ENCODE results near the gene NRIP3. TPM values are rescaled to one million over a fixed set of nuclear protein-coding genes. Genes with fewer than 3 reads are reported as not detected.

NRIP3 gene
- total RNA-seq, 2 donors from 2014 or later: 0.95 to 1.2 TPM

DNA sequence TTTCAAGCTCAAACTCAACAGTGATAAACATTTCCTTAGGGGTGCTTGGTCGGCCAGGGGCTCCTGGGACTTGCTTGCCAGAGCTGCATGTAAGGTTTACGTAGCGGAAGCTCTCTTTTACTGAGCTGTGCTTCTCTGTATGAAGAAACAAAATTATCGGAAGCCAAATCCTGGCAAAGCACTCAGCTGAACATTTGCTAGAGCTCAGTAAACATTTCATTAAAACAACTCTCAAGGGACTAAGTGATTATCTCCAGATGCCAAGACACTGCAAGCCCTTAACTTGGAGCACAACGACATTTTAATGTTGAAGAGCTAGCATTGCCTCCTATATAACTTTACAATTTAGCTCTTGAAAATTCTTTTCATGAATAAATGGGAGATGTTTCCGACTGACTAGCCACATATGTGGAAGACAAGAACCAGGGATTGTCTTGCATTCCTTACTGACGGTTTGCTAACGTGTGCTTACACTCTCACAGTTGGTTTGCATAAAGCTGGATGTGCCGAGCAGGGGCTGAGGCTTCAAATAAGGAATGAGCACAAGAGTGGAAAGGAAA is 44.2 kb upstream of the NRIP3 start:
- no peak overlapping the region for H3K27ac ChIP-seq (ENCODE audit: low read depth, low read length)
- DNase-seq: no peak
- TF ChIP-seq, protein P1, sequence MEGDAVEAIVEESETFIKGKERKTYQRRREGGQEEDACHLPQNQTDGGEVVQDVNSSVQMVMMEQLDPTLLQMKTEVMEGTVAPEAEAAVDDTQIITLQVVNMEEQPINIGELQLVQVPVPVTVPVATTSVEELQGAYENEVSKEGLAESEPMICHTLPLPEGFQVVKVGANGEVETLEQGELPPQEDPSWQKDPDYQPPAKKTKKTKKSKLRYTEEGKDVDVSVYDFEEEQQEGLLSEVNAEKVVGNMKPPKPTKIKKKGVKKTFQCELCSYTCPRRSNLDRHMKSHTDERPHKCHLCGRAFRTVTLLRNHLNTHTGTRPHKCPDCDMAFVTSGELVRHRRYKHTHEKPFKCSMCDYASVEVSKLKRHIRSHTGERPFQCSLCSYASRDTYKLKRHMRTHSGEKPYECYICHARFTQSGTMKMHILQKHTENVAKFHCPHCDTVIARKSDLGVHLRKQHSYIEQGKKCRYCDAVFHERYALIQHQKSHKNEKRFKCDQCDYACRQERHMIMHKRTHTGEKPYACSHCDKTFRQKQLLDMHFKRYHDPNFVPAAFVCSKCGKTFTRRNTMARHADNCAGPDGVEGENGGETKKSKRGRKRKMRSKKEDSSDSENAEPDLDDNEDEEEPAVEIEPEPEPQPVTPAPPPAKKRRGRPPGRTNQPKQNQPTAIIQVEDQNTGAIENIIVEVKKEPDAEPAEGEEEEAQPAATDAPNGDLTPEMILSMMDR (conservative IDR thresholded peaks at IDR 0.05): no peak

GRCh38 chr11:9046481-9046880 is 42.7 kb upstream of the NRIP3 start:
- Histone ChIP-seq H3K36me3 (ENCODE audit: control insufficient read depth, insufficient read depth, low read length) (no peaks in the 10 kb centered on the region), H3K27me3 (ENCODE audit: control insufficient read depth, insufficient read depth, low read length, poor library complexity, severe bottlenecking) (peaks cover 7% of the 10 kb centered on the region), H3K27ac (ENCODE audit: low read depth, low read length) (no peak overlapping the region), H3K9me3 (ENCODE audit: control insufficient read depth, low read length) (no peaks in the 10 kb centered on the region), H3K4me1 (ENCODE audit: control insufficient read depth, insufficient read depth, low read length) (no peaks in the 10 kb centered on the region), H3K9ac (ENCODE audit: extremely low read depth, low read length, poor library complexity, severe bottlenecking) (no peak overlapping the region), H3K4me3 (ENCODE audit: low read length) (no peak overlapping the region)
- 88 to 100% methylated on average over 4 of the region's 4 CpGs for WGBS, 2 experiments (ENCODE audit: insufficient coverage in 1 of 2, insufficient read length in 1 of 2)
- Mint-ChIP-seq H3K27ac (no peak overlapping the region), H3K4me3 (no peak overlapping the region), H3K27me3 (ENCODE audit: insufficient read depth) (no peaks in the 10 kb centered on the region), H3K4me1 (peaks cover 20% of the 10 kb centered on the region), H3K9me3 (no peaks in the 10 kb centered on the region), H3K36me3 (ENCODE audit: low read depth) (no peaks in the 10 kb centered on the region)
- TF ChIP-seq, protein P1 (conservative IDR thresholded peaks at IDR 0.05): no peak
- DNase-seq: no peak

More for the DNA sequence above, 44.2 kb upstream of the NRIP3 start:
- H3K9ac ChIP-seq (ENCODE audit: extremely low read depth, low read length, poor library complexity, severe bottlenecking): no peak overlapping the region
- no peaks in the 10 kb centered on the region for H3K9me3 Mint-ChIP-seq
- no peak overlapping the region for H3K4me3 Mint-ChIP-seq
- H3K4me1 ChIP-seq (ENCODE audit: control insufficient read depth, insufficient read depth, low read length): no peaks in the 10 kb centered on the region
- WGBS, 2 experiments (ENCODE audit: insufficient coverage in 1 of 2, insufficient read length in 1 of 2): 73 to 81% methylated on average over 5 to 9 of the region's 9 CpGs
- H3K27me3 ChIP-seq (ENCODE audit: control insufficient read depth, insufficient read depth, low read length, poor library complexity, severe bottlenecking): no peaks in the 10 kb centered on the region
- H3K36me3 Mint-ChIP-seq (ENCODE audit: low read depth): no peaks in the 10 kb centered on the region
- no peaks in the 10 kb centered on the region for H3K9me3 ChIP-seq (ENCODE audit: control insufficient read depth, low read length)
- no peaks in the 10 kb centered on the region for H3K27me3 Mint-ChIP-seq (ENCODE audit: insufficient read depth)
- no peak overlapping the region for H3K27ac Mint-ChIP-seq
- H3K4me1 Mint-ChIP-seq: peaks cover 20% of the 10 kb centered on the region
- no peak overlapping the region for H3K4me3 ChIP-seq (ENCODE audit: low read length)
- no peaks in the 10 kb centered on the region for H3K36me3 ChIP-seq (ENCODE audit: control insufficient read depth, insufficient read depth, low read length)

GRCh38 chr11:9042488-9042887 is 38.7 kb upstream of the NRIP3 start:
- no peak overlapping the region for H3K4me3 Mint-ChIP-seq
- H3K36me3 ChIP-seq (ENCODE audit: control insufficient read depth, insufficient read depth, low read length): no peaks in the 10 kb centered on the region
- peaks cover 12% of the 10 kb centered on the region for H3K4me1 Mint-ChIP-seq
- no peak overlapping the region for H3K27ac ChIP-seq (ENCODE audit: low read depth, low read length)
- no peaks in the 10 kb centered on the region for H3K9me3 ChIP-seq (ENCODE audit: control insufficient read depth, low read length)
- no peaks in the 10 kb centered on the region for H3K4me1 ChIP-seq (ENCODE audit: control insufficient read depth, insufficient read depth, low read length)
- no peak overlapping the region for H3K9ac ChIP-seq (ENCODE audit: extremely low read depth, low read length, poor library complexity, severe bottlenecking)
- H3K4me3 ChIP-seq (ENCODE audit: low read length): no peak overlapping the region
- H3K27me3 Mint-ChIP-seq (ENCODE audit: insufficient read depth): no peaks in the 10 kb centered on the region
- no peaks in the 10 kb centered on the region for H3K9me3 Mint-ChIP-seq
- peaks cover 7% of the 10 kb centered on the region for H3K27me3 ChIP-seq (ENCODE audit: control insufficient read depth, insufficient read depth, low read length, poor library complexity, severe bottlenecking)
- no peak overlapping the region for H3K27ac Mint-ChIP-seq
- TF ChIP-seq, protein P1 (conservative IDR thresholded peaks at IDR 0.05): no peak
- no peak for DNase-seq
- WGBS, 2 experiments (ENCODE audit: insufficient coverage in 1 of 2, insufficient read length in 1 of 2): no CpG with 5 or more reads among the region's 1 CpG
- H3K36me3 Mint-ChIP-seq (ENCODE audit: low read depth): no peaks in the 10 kb centered on the region
